Measurements from ENCODE around the gene STX18. TPM values are rescaled to one million over a fixed set of nuclear protein-coding genes. Genes with fewer than 3 reads are reported as not detected.
"Not testable (repeated sequence)": the region's sequence is repeated elsewhere in the genome, so short reads cannot be mapped to it uniquely, and the experiment has no call there.

Gene STX18
- total RNA-seq, 4 donors from 2014 or later, result 19.2 to 27.4 (median 20.7) TPM

GRCh38 chr4:4472344-4472958, 69.4 kb downstream of the STX18 start:
- no peaks in the 10 kb centered on the region for H3K4me1 ChIP-seq
- H3K9me3 ChIP-seq, result no peaks in the 10 kb centered on the region
- in situ Hi-C loops (cut with MboI; ENCODE audit: low sequenced_read_pairs in 4 of 4) (no loop called here), intact Hi-C loops (cut with DNase I; ENCODE audit: low total_unique reads) (no loop called here)
- no peaks in the 10 kb centered on the region for H3K27me3 ChIP-seq
- TF ChIP-seq POLR2A (IDR thresholded peaks at IDR 0.05), result no peak
- TF ChIP-seq CTCF (IDR thresholded peaks at IDR 0.05 in 4 of 5, conservative IDR thresholded peaks at IDR 0.05 in 1 of 5), result no peak
- no peak overlapping the region for H3K27ac ChIP-seq
- DNase-seq (no peak), ATAC-seq (no peak)
- H3K4me3 ChIP-seq, result no peak overlapping the region
- H3K36me3 ChIP-seq, result peaks cover 0 to 32% of the 10 kb centered on the region in 2 donors

GRCh38 chr4:4471195-4471594, 70.7 kb downstream of the STX18 start:
- ATAC-seq (no peak), DNase-seq (no peak)
- intact Hi-C loops (cut with DNase I; ENCODE audit: low total_unique reads) (no loop called here), in situ Hi-C loops (cut with MboI; ENCODE audit: low sequenced_read_pairs in 4 of 4) (no loop called here)
- Histone ChIP-seq H3K27me3 (no peaks in the 10 kb centered on the region), H3K9me3 (no peaks in the 10 kb centered on the region), H3K4me1 (no peaks in the 10 kb centered on the region), H3K27ac (no peak overlapping the region), H3K4me3 (no peak overlapping the region), H3K36me3 (peaks cover 0 to 42% of the 10 kb centered on the region in 2 donors)
- TF ChIP-seq CTCF (IDR thresholded peaks at IDR 0.05 in 4 of 5, conservative IDR thresholded peaks at IDR 0.05 in 1 of 5) (no peak), POLR2A (IDR thresholded peaks at IDR 0.05) (no peak)

- intact Hi-C loops (cut with DNase I; ENCODE audit: low total_unique reads) (no loop called here), in situ Hi-C loops (cut with MboI; ENCODE audit: low sequenced_read_pairs in 4 of 4) (no loop called here)
- TF ChIP-seq POLR2A (IDR thresholded peaks at IDR 0.05) (no peak), CTCF (IDR thresholded peaks at IDR 0.05 in 4 of 5, conservative IDR thresholded peaks at IDR 0.05 in 1 of 5) (no peak)
- DNase-seq, result no peak
- no peaks in the 10 kb centered on the region for H3K27me3 ChIP-seq
- no peaks in the 10 kb centered on the region for H3K4me1 ChIP-seq
- H3K4me3 ChIP-seq, result no peak overlapping the region
- no peak for ATAC-seq
- H3K36me3 ChIP-seq, result peaks cover 0 to 51% of the 10 kb centered on the region in 2 donors
- H3K9me3 ChIP-seq, result no peaks in the 10 kb centered on the region
- H3K27ac ChIP-seq, result no peak overlapping the region
These were observed 71.6 kb downstream of the STX18 start for GRCh38 chr4:4470208-4470607.

- ATAC-seq; in situ Hi-C loops (cut with MboI; ENCODE audit: low sequenced_read_pairs in 4 of 4); H3K27ac ChIP-seq; H3K9me3 ChIP-seq; DNase-seq; H3K4me3 ChIP-seq; intact Hi-C loops (cut with DNase I; ENCODE audit: low total_unique reads); H3K27me3 ChIP-seq; H3K4me1 ChIP-seq: not testable (repeated sequence)
- H3K36me3 ChIP-seq, result peaks cover 0 to 37% of the 10 kb centered on the region in 2 donors
These were observed 76.6 kb downstream of the STX18 start for GRCh38 chr4:4465238-4465637.

GRCh38 chr4:4462970-4463369, 78.9 kb downstream of the STX18 start:
- intact Hi-C loops (cut with DNase I; ENCODE audit: low total_unique reads) (no loop called here), in situ Hi-C loops (cut with MboI; ENCODE audit: low sequenced_read_pairs in 4 of 4) (no loop called here)
- H3K4me1 ChIP-seq, result no peaks in the 10 kb centered on the region
- peaks cover 0 to 34% of the 10 kb centered on the region in 2 donors for H3K36me3 ChIP-seq
- TF ChIP-seq CTCF (IDR thresholded peaks at IDR 0.05 in 4 of 5, conservative IDR thresholded peaks at IDR 0.05 in 1 of 5), result no peak
- no peak for TF ChIP-seq POLR2A (IDR thresholded peaks at IDR 0.05)
- ATAC-seq (no peak), DNase-seq (no peak)
- no peaks in the 10 kb centered on the region for H3K9me3 ChIP-seq
- H3K4me3 ChIP-seq, result no peak overlapping the region
- no peak overlapping the region for H3K27ac ChIP-seq
- H3K27me3 ChIP-seq, result no peaks in the 10 kb centered on the region
